GM19099 (cell line): ENCODE measurements around the gene STMN1.

ENCODE experiments used
- POLR2A ChIP-seq: IDR thresholded peaks from 3 replicates; pipeline ENCODE4 v1.6.1; 2011; ENCODE audit warnings: low read depth; ENCODE audit not compliant: insufficient read length; ENCODE audit errors: extremely low read depth

The STMN1 gene

GRCh38 chr1:25922971-25923552, 16.8 kb upstream of the STMN1 start:
- no peak for TF ChIP-seq POLR2A

- no peak for TF ChIP-seq POLR2A
Observed at GRCh38 chr1:25922056-25922970, 16.1 kb upstream of the STMN1 start.

- TF ChIP-seq POLR2A, result no peak
Observed at GRCh38 chr1:25918615-25919014, 12.4 kb upstream of the STMN1 start.

- TF ChIP-seq POLR2A, result no peak
Observed at GRCh38 chr1:25917996-25918395, 11.8 kb upstream of the STMN1 start.

- no peak for TF ChIP-seq POLR2A
Observed at GRCh38 chr1:25916460-25916859, 10.2 kb upstream of the STMN1 start.

GRCh38 chr1:25914074-25914995, 8.1 kb upstream of the STMN1 start:
- TF ChIP-seq POLR2A, result no peak

- TF ChIP-seq POLR2A, result no peak
Observed at GRCh38 chr1:25913206-25913605, 7.0 kb upstream of the STMN1 start.

- TF ChIP-seq POLR2A, result no peak
Observed at GRCh38 chr1:25912076-25912831, 6.0 kb upstream of the STMN1 start.

- TF ChIP-seq POLR2A, result no peak
Observed at GRCh38 chr1:25911162-25911561, 4.9 kb upstream of the STMN1 start.

GRCh38 chr1:25909040-25909439, 2.8 kb upstream of the STMN1 start:
- no peak for TF ChIP-seq POLR2A

- no peak for TF ChIP-seq POLR2A
Observed at GRCh38 chr1:25908161-25908560, 1.9 kb upstream of the STMN1 start.

GRCh38 chr1:25907601-25908000, 1.4 kb upstream of the STMN1 start:
- no peak for TF ChIP-seq POLR2A

- no peak for TF ChIP-seq POLR2A
Observed at GRCh38 chr1:25906644-25907300, 553 bp upstream of the STMN1 start.
